Measurements from ENCODE around the gene MCRIP1.

MCRIP1 gene

GRCh38 chr17:81865733-81866439 lies 32.8 kb upstream of the MCRIP1 start:
- no peak for DNase-seq (ENCODE audit: low spot score)
- TF ChIP-seq CTCF (IDR thresholded peaks at IDR 0.05; ENCODE audit: extremely low read depth, missing control alignments) = no peak

DNA sequence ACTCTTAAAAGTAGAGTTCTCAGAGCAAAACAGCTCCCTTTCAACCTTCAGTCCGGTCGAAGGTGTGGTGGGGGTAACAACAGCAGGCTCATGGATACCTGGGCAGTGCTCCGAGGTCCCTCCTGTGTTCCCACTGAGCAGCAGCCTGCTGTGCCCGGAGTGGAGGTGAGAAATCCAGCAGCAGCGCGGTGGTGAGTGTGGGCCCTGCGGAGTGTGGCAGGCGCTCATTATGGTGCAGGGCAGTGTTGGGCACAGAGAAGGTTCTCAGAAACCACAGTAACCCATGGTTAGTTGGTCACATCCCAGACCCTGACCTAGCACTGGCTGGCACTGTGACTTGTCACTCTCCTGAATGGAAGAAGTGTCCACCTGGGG lies 32.3 kb upstream of the MCRIP1 start:
- no peak for DNase-seq (ENCODE audit: low spot score)
- no peak for TF ChIP-seq CTCF (IDR thresholded peaks at IDR 0.05; ENCODE audit: extremely low read depth, missing control alignments)

- TF ChIP-seq CTCF (IDR thresholded peaks at IDR 0.05; ENCODE audit: extremely low read depth, missing control alignments) = no peak
- DNase-seq (ENCODE audit: low spot score) = no peak
These were observed 31.0 kb upstream of the MCRIP1 start for GRCh38 chr17:81863833-81864768.

DNA sequence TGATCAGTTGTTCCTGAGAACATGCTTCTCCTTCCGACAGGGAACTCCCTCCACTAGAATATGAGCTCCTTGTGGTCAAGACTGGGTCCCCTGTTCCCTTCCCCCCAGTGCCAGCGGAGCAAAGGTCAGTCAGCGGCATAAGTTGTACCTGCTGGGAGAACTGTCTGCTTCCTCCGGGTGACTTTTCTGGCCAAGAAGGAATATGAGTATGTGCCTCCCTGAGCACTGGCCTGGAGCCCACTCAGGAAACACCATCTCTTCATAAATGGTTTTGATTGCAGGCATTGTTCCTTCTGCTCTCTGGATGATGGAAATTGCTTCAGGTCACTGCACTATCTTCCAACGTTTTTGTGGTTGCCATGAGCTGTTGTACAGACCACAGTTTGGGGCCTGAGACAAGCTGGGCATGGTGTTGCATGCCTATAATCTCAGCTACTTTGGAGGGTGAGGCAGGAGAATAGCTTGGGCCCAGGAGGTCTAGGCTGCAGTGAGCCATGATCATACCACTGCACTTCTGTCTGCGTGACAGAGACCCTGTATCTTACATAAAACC lies 30.1 kb upstream of the MCRIP1 start:
- TF ChIP-seq CTCF (IDR thresholded peaks at IDR 0.05; ENCODE audit: extremely low read depth, missing control alignments) = no peak

GRCh38 chr17:81860756-81861568 lies 27.9 kb upstream of the MCRIP1 start:
- peak; percentile 100 for DNase-seq (ENCODE audit: low spot score)
- no peak for TF ChIP-seq CTCF (IDR thresholded peaks at IDR 0.05; ENCODE audit: extremely low read depth, missing control alignments)

More for the DNA sequence above, 30.1 kb upstream of the MCRIP1 start:
- no peak for DNase-seq (ENCODE audit: low spot score)

DNA sequence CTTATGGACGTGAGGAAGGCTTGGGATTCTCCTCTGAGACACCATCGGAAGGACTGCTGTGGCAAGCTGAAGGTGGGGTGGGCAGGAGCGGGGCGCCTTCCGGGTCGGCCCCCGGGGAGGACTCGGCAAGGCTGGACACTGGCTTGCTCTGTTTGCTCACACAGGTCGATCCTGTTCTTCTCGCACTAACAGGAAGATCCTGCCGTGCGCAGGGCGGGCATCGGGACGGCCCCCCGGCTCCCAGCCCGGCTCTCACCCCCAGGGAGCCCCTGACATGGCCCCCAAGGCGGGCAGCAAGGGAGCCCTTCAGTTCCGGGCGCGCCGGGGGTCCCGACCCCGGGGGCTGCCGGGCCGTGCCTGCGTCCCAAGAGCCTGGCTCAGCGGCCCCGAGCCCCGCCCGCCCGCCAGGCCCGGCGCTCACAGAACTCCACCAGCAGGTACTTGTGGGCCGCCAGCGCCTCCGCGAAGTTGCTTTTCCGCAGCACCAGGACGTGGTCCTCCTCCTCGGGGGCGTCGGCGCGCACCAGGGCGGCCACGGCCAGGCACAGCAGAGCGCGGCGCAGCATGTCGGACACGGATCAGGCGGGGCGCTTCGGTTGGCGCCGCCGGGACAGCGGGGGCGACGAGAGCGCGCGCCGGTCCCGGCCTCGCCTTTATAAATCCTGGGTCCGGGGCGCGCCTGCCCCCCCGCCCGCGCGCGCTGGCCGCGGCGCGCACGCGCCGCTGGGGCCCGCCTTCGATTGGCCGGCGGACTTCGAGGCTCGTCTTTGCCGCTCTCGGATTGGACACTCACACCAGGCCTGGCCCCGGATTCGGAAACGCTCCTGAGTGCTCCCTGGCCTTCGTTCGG lies 27.0 kb upstream of the MCRIP1 start, which contains the start of gene P4HB:
Gene P4HB, minus strand, starts transcription at position 630 of the 850 bp plus-strand sequence. Its CDS starts 64 bp downstream, at position 566.
- no peak for DNase-seq (ENCODE audit: low spot score)
- no peak for TF ChIP-seq CTCF (IDR thresholded peaks at IDR 0.05; ENCODE audit: extremely low read depth, missing control alignments)

Measured in GM20000 (cell line).